Measurements from ENCODE around the gene PTPRM. TPM values are rescaled to one million over a fixed set of nuclear protein-coding genes. Genes with fewer than 3 reads are reported as not detected.

The PTPRM gene
- total RNA-seq, 1 experiment from 2014 or later = not detected

GRCh38 chr18:8348051-8348720 is 781.1 kb downstream of the PTPRM start:
- peaks cover 30% of the 10 kb centered on the region for H3K27me3 ChIP-seq (replicated peaks; ENCODE audit: insufficient read depth, low read depth, low read length, poor library complexity)
- no peak overlapping the region for H3K4me3 ChIP-seq (ENCODE audit: low read depth, low read length, poor library complexity, severe bottlenecking)
- no peak overlapping the region for H3K27ac ChIP-seq (ENCODE audit: low read depth, low read length, poor library complexity, severe bottlenecking)
- intact Hi-C loops (cut with micrococcal nuclease; ENCODE audit: unreplicated experiment) = no loop called here
- H3K9me3 ChIP-seq (ENCODE audit: low read depth, low read length, poor library complexity, severe bottlenecking) = no peaks in the 10 kb centered on the region
- ChIA-PET POLR2A (ENCODE audit: low non-redundant PET) (no interaction called here), CTCF (no interaction called here)
- DNase-seq (ENCODE audit: low spot score) = no peak
- no TSS peak for BruUV-seq (replicated peaks)
- no peaks in the 10 kb centered on the region for H3K36me3 ChIP-seq (ENCODE audit: insufficient read depth, low read length, poor library complexity, severe bottlenecking)
- TF ChIP-seq CTCF (conservative IDR thresholded peaks at IDR 0.05; ENCODE audit: low read depth, low read length) (no peak), EZH2 (IDR thresholded peaks at IDR 0.05; ENCODE audit: borderline replicate concordance, low read depth, low read length, poor library complexity, severe bottlenecking) (no peak)
- no peaks in the 10 kb centered on the region for H3K4me1 ChIP-seq (ENCODE audit: insufficient read depth, low read length, poor library complexity, severe bottlenecking)

- POLR2A ChIA-PET (ENCODE audit: low non-redundant PET) = no interaction called here
- TF ChIP-seq CTCF (conservative IDR thresholded peaks at IDR 0.05; ENCODE audit: low read depth, low read length) = no peak
- TF ChIP-seq EZH2 (IDR thresholded peaks at IDR 0.05; ENCODE audit: borderline replicate concordance, low read depth, low read length, poor library complexity, severe bottlenecking) = no peak
- H3K9me3 ChIP-seq (ENCODE audit: low read depth, low read length, poor library complexity, severe bottlenecking) = no peaks in the 10 kb centered on the region
- DNase-seq (ENCODE audit: low spot score) = no peak
- H3K27ac ChIP-seq (ENCODE audit: low read depth, low read length, poor library complexity, severe bottlenecking) = no peak overlapping the region
- peaks cover 21% of the 10 kb centered on the region for H3K27me3 ChIP-seq (replicated peaks; ENCODE audit: insufficient read depth, low read depth, low read length, poor library complexity)
- H3K4me1 ChIP-seq (ENCODE audit: insufficient read depth, low read length, poor library complexity, severe bottlenecking) = no peaks in the 10 kb centered on the region
- H3K36me3 ChIP-seq (ENCODE audit: insufficient read depth, low read length, poor library complexity, severe bottlenecking) = no peaks in the 10 kb centered on the region
- intact Hi-C loops (cut with micrococcal nuclease; ENCODE audit: unreplicated experiment) = no loop called here
- CTCF ChIA-PET = no interaction called here
- no TSS peak for BruUV-seq (replicated peaks)
- no peak overlapping the region for H3K4me3 ChIP-seq (ENCODE audit: low read depth, low read length, poor library complexity, severe bottlenecking)
Measured at GRCh38 chr18:8349608-8350323, 782.6 kb downstream of the PTPRM start.

GRCh38 chr18:8350628-8351027 is 783.5 kb downstream of the PTPRM start:
- intact Hi-C loops (cut with micrococcal nuclease; ENCODE audit: unreplicated experiment) = no loop called here
- DNase-seq (ENCODE audit: low spot score) = no peak
- no peak overlapping the region for H3K4me3 ChIP-seq (ENCODE audit: low read depth, low read length, poor library complexity, severe bottlenecking)
- no peaks in the 10 kb centered on the region for H3K9me3 ChIP-seq (ENCODE audit: low read depth, low read length, poor library complexity, severe bottlenecking)
- no peak for TF ChIP-seq EZH2 (IDR thresholded peaks at IDR 0.05; ENCODE audit: borderline replicate concordance, low read depth, low read length, poor library complexity, severe bottlenecking)
- TF ChIP-seq CTCF (conservative IDR thresholded peaks at IDR 0.05; ENCODE audit: low read depth, low read length) = no peak
- BruUV-seq (replicated peaks) = no TSS peak
- ChIA-PET POLR2A (ENCODE audit: low non-redundant PET) (no interaction called here), CTCF (no interaction called here)
- no peak overlapping the region for H3K27ac ChIP-seq (ENCODE audit: low read depth, low read length, poor library complexity, severe bottlenecking)
- H3K4me1 ChIP-seq (ENCODE audit: insufficient read depth, low read length, poor library complexity, severe bottlenecking) = no peaks in the 10 kb centered on the region
- peaks cover 23% of the 10 kb centered on the region for H3K27me3 ChIP-seq (replicated peaks; ENCODE audit: insufficient read depth, low read depth, low read length, poor library complexity)
- no peaks in the 10 kb centered on the region for H3K36me3 ChIP-seq (ENCODE audit: insufficient read depth, low read length, poor library complexity, severe bottlenecking)
